K562 (cell line): ENCODE data around the gene SLC35A2. TPM values are rescaled to one million over a fixed set of nuclear protein-coding genes. Genes with fewer than 3 reads are reported as not detected.
A peak's percentile ranks its signal among the peaks of the same experiment; 100 is the strongest.

Experiments used
- BHLHE40 ChIP-seq: IDR thresholded peaks from 2 replicates; pipeline ENCODE4 v1.6.1; 2011; ENCODE audit warnings: low read length, improper control_type of control experiment
- BRCA1 ChIP-seq, 2 experiments: fragments of 450-650 bp in 1 of 2; sonication (generic) in 1 of 2; formaldehyde crosslinking in 1 of 2; IDR thresholded peaks; 2 replicates each; pipeline versions ENCODE4 v1.5.0 to v1.6.1; 2017 to 2020; ENCODE audit warnings: mild to moderate bottlenecking in 1 of 2, missing genetic modification reagents in 1 of 2
- CREB1 ChIP-seq, 2 experiments: sonication (generic) in 1 of 2; formaldehyde crosslinking in 1 of 2; IDR thresholded peaks; 2 replicates each; pipeline versions ENCODE4 v1.6.1 to v1.8.0; 2012 to 2022; ENCODE audit warnings: inconsistent platforms in 1 of 2, mild to moderate bottlenecking in 1 of 2, missing genetic modification reagents in 1 of 2, moderate library complexity in 1 of 2
- CXXC5 ChIP-seq: fragments of 250-450 bp; sonication (Bioruptor Pico); IDR thresholded peaks from 2 replicates; pipeline ENCODE4 v1.8.0; 2022; ENCODE audit warnings: inconsistent platforms, mild to moderate bottlenecking, moderate library complexity
- E2F4 ChIP-seq: sonication (generic); formaldehyde crosslinking; IDR thresholded peaks from 2 replicates; pipeline ENCODE4 v1.8.0; 2022; ENCODE audit warnings: mild to moderate bottlenecking, low read depth, missing genetic modification reagents
- FOXK2 ChIP-seq, 2 experiments: fragments of 450-650 bp; IDR thresholded peaks in 1 of 2; conservative IDR thresholded peaks in 1 of 2; 2 replicates each; pipeline ENCODE4 v1.6.1; 2016; ENCODE audit warnings: low read depth in 2 of 2, mild to moderate bottlenecking in 1 of 2
- GATA2 ChIP-seq: sonication (generic); formaldehyde crosslinking; IDR thresholded peaks from 2 replicates; pipeline ENCODE4 v1.4.0; 2020; ENCODE audit warnings: mild to moderate bottlenecking, missing genetic modification reagents
- HDAC8 ChIP-seq: fragments of 450-650 bp; IDR thresholded peaks from 2 replicates; pipeline ENCODE4 v1.6.1; 2016; ENCODE audit warnings: mild to moderate bottlenecking, missing genetic modification characterization, moderate library complexity, missing compliant biosample characterization
- KLF6 ChIP-seq: fragments of 250-450 bp; sonication (Bioruptor Pico); IDR thresholded peaks from 2 replicates; pipeline ENCODE4 v1.4.0; 2020; ENCODE audit warnings: mild to moderate bottlenecking, moderate library complexity, borderline replicate concordance
- MAFG ChIP-seq: fragments of 450-650 bp; conservative IDR thresholded peaks from 2 replicates; pipeline ENCODE4 v1.6.1; 2016; ENCODE audit warnings: missing genetic modification characterization, missing compliant biosample characterization
- MXI1 ChIP-seq: IDR thresholded peaks from 2 replicates; pipeline ENCODE4 v1.6.1; 2011; ENCODE audit warnings: low read depth, mild to moderate bottlenecking, improper control_type of control experiment, low read length
- NELFE ChIP-seq: IDR thresholded peaks from 2 replicates; pipeline ENCODE4 v1.6.1; 2011; ENCODE audit warnings: mild to moderate bottlenecking; ENCODE audit not compliant: insufficient read depth, insufficient read length
- PHF20 ChIP-seq: fragments of 450-650 bp; IDR thresholded peaks from 2 replicates; pipeline ENCODE4 v1.6.1; 2018; ENCODE audit not compliant: partially characterized antibody
- SAP30 ChIP-seq: fragments of 200-600 bp; sonication (generic); IDR thresholded peaks from 2 replicates; pipeline ENCODE4 v1.6.1; 2012; ENCODE audit warnings: borderline replicate concordance, low read depth, mild to moderate bottlenecking, moderate library complexity, low read length, control low read depth, inconsistent platforms; ENCODE audit not compliant: insufficient read depth, poor library complexity, severe bottlenecking
- SLC30A9 ChIP-seq: fragments of 250-450 bp; sonication (Bioruptor Pico); IDR thresholded peaks from 2 replicates; pipeline ENCODE4 v1.8.0; 2022; ENCODE audit warnings: mild to moderate bottlenecking, moderate library complexity
- TAF1 ChIP-seq: IDR thresholded peaks from 2 replicates; pipeline ENCODE4 v1.6.1; 2011; ENCODE audit warnings: mild to moderate bottlenecking, low read length, moderate library complexity; ENCODE audit not compliant: insufficient read depth, control insufficient read depth, severe bottlenecking; ENCODE audit errors: extremely low read depth
- TCF3 ChIP-seq: sonication (generic); formaldehyde crosslinking; IDR thresholded peaks from 2 replicates; pipeline ENCODE4 v1.4.0; 2020; ENCODE audit warnings: mild to moderate bottlenecking, missing genetic modification reagents
- THAP12 ChIP-seq: fragments of 250-450 bp; sonication (Bioruptor Pico); IDR thresholded peaks from 2 replicates; pipeline ENCODE4 v1.9.0; 2021; ENCODE audit warnings: mild to moderate bottlenecking, inconsistent platforms
- ZNF561 ChIP-seq: fragments of 450-650 bp; formaldehyde crosslinking; conservative IDR thresholded peaks from 2 replicates; pipeline ENCODE4 v1.4.0; 2020; ENCODE audit warnings: mild to moderate bottlenecking, moderate library complexity
- polyA plus RNA-seq, 8 experiments: library from polyadenylated mRNA; depleted of rRNA in 4 of 8; stranded (reverse) in 5 of 8; unstranded in 3 of 8; fragments of >200 nt; fragmentation: Nextera tagmentation in 2 of 8; fragmentation: Illumina TruSeq in 1 of 8; extraction: Ambion mirVana in 2 of 8; extraction: Trizol in 1 of 8; gene quantifications; 2 replicates each; pipeline versions ENCODE4 v1.2.1 to v1.2.3, GENCODE V29; 2011 to 2014; ENCODE audit warnings: inconsistent platforms in 1 of 8, missing spikeins in 1 of 8
- total RNA-seq, 7 experiments: library from RNA; depleted of rRNA in 6 of 7; stranded (reverse); fragments of >200 nt in 6 of 7; fragmentation: Illumina TruSeq in 2 of 7; extraction: Trizol in 2 of 7; gene quantifications; 2 replicates each; pipeline versions ENCODE4 v1.2.1 to v1.2.3, GENCODE V29; 2011 to 2021; ENCODE audit warnings: low replicate concordance in 1 of 7
- TF ChIP-seq, protein P1 (sequence below): fragments of 250-450 bp; sonication (Bioruptor Pico); IDR thresholded peaks from 2 replicates; pipeline ENCODE4 v1.5.0; 2022; ENCODE audit warnings: mild to moderate bottlenecking
- TF ChIP-seq, protein P2 (sequence below): sonication (generic); formaldehyde crosslinking; IDR thresholded peaks from 2 replicates; pipeline ENCODE4 v1.9.0; 2022; ENCODE audit warnings: mild to moderate bottlenecking, missing genetic modification reagents

Gene SLC35A2
- total and polyA plus RNA-seq, 9 of the 15 experiments (the other 6 are each of a cell fraction or from before 2014, with no cell fraction given) = 3.3 to 38.9 (median 20.0) TPM

GRCh38 chrX:48918643-48919340 is 7.3 kb upstream of the SLC35A2 start, which contains the start of gene PIM2 (continued):
- peak; percentile 36 for TF ChIP-seq SAP30
- peak; percentile 95 for TF ChIP-seq TAF1
- no peak for TF ChIP-seq HDAC8
- TF ChIP-seq ZNF561 (CRISPR knock-in tag) = no peak
- TF ChIP-seq NELFE = peak; percentile 50
- TF ChIP-seq, protein P1, sequence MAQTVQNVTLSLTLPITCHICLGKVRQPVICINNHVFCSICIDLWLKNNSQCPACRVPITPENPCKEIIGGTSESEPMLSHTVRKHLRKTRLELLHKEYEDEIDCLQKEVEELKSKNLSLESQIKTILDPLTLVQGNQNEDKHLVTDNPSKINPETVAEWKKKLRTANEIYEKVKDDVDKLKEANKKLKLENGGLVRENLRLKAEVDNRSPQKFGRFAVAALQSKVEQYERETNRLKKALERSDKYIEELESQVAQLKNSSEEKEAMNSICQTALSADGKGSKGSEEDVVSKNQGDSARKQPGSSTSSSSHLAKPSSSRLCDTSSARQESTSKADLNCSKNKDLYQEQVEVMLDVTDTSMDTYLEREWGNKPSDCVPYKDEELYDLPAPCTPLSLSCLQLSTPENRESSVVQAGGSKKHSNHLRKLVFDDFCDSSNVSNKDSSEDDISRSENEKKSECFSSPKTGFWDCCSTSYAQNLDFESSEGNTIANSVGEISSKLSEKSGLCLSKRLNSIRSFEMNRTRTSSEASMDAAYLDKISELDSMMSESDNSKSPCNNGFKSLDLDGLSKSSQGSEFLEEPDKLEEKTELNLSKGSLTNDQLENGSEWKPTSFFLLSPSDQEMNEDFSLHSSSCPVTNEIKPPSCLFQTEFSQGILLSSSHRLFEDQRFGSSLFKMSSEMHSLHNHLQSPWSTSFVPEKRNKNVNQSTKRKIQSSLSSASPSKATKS = no peak
- no peak for TF ChIP-seq MAFG (tag)
- no peak for TF ChIP-seq SLC30A9 (CRISPR knock-in tag)
- no peak for TF ChIP-seq PHF20
- no peak for TF ChIP-seq BRCA1 (IDR thresholded peaks at IDR 0.05)
- TF ChIP-seq BRCA1 (CRISPR knock-in tag; IDR thresholded peaks at IDR 0.05) = no peak
- no peak for TF ChIP-seq E2F4
- TF ChIP-seq CXXC5 (CRISPR knock-in tag) = peak; percentile 56
- TF ChIP-seq MXI1 = 0 out of 2 replicates have a peak, but pooled peaks have one; percentile 47
- no peak; the same call in 1 of the 2 replicates for TF ChIP-seq TCF3 (CRISPR knock-in tag)
- TF ChIP-seq, protein P2, sequence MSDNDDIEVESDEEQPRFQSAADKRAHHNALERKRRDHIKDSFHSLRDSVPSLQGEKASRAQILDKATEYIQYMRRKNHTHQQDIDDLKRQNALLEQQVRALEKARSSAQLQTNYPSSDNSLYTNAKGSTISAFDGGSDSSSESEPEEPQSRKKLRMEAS (CRISPR knock-in tag) = peak; percentile 46; the same call in 1 of the 2 replicates
- peak; percentile 73 to 82 for TF ChIP-seq FOXK2 (conservative IDR thresholded peaks at IDR 0.05 in 1 of 2, IDR thresholded peaks at IDR 0.05 in 1 of 2; ENCODE audit: low read depth in 2 of 2)
- no peak for TF ChIP-seq KLF6 (CRISPR knock-in tag)
- peak; percentile 66; the same call in 1 of the 2 replicates for TF ChIP-seq THAP12 (CRISPR knock-in tag)
- TF ChIP-seq BHLHE40 = peak; percentile 89
- TF ChIP-seq GATA2 (CRISPR knock-in tag) = no peak
- peak; percentile 25; the same call in 1 of the 2 replicates for TF ChIP-seq CREB1 (IDR thresholded peaks at IDR 0.05)
- no peak for TF ChIP-seq CREB1 (CRISPR knock-in tag; IDR thresholded peaks at IDR 0.05)
